NCI-H82 treated with DMSO at 0.1 percent for 48 hours (cell line): ENCODE data around the gene LHX5.

Source experiments
- DNase-seq: peaks from one replicate; lab custom pipeline; 2025; ENCODE audit not compliant: unreplicated experiment; lab: John Stamatoyannopoulos, UW

Gene LHX5

GRCh38 chr12:113420996-113421595 is 50.6 kb downstream of the LHX5 start:
- DNase-seq = no peak

GRCh38 chr12:113418213-113418879 is 53.3 kb downstream of the LHX5 start:
- no peak for DNase-seq

- no peak for DNase-seq
These were observed 55.4 kb downstream of the LHX5 start for GRCh38 chr12:113416091-113416754.

GRCh38 chr12:113414519-113415038 is 57.1 kb downstream of the LHX5 start:
- DNase-seq = no peak

- no peak for DNase-seq
These were observed 58.2 kb downstream of the LHX5 start for GRCh38 chr12:113413488-113413939.
